Lung (tissue), 16 donors: ENCODE data around the gene FEM1B. TPM values are rescaled to one million over a fixed set of nuclear protein-coding genes. Genes with fewer than 3 reads are reported as not detected.
A peak's percentile ranks its signal among the peaks of the same experiment; 100 is the strongest.

Experiments
- ATAC-seq: fragments of 200-7000 bp; cut with Tn5 transposase; one replicate; pipeline ENCODE4 v1.9.1; 2020; ENCODE audit warnings: moderate number of reproducible peaks; ENCODE audit not compliant: insufficient read depth, low FRiP score
- DNase-seq, 3 donors: peaks; one replicate each; pipeline ENCODE4 v3.0.0-alpha.2; 2013 to 2017
- H3K27ac ChIP-seq, 2 donors: one replicate each; pipeline ENCODE4 v1.5.1; 2013; ENCODE audit warnings: mild to moderate bottlenecking in 2 of 2, moderate library complexity in 2 of 2, control low read depth in 1 of 2, inconsistent platforms in 1 of 2, low read depth in 1 of 2, low read length in 1 of 2
- H3K27me3 ChIP-seq, 3 donors: one replicate each; pipeline ENCODE4 v1.5.1; 2013; ENCODE audit warnings: low read length in 2 of 3; ENCODE audit not compliant: control insufficient read depth in 3 of 3, insufficient read depth in 3 of 3
- H3K36me3 ChIP-seq, 4 donors: one replicate each; pipeline ENCODE4 v1.5.1; 2013; ENCODE audit warnings: low read length in 4 of 4, mild to moderate bottlenecking in 1 of 4, moderate library complexity in 1 of 4; ENCODE audit not compliant: control insufficient read depth in 4 of 4, insufficient read depth in 4 of 4
- H3K4me1 ChIP-seq, 5 donors: one replicate each; pipeline ENCODE4 v1.5.1; 2013; ENCODE audit warnings: low read length in 5 of 5, mild to moderate bottlenecking in 2 of 5, moderate library complexity in 1 of 5; ENCODE audit not compliant: control insufficient read depth in 5 of 5, insufficient read depth in 5 of 5
- H3K4me3 ChIP-seq: one replicate; pipeline ENCODE4 v1.5.1; 2013; ENCODE audit warnings: mild to moderate bottlenecking, control low read depth, moderate library complexity
- H3K9ac ChIP-seq, 2 donors: one replicate each; pipeline ENCODE4 v1.5.1; 2013; ENCODE audit warnings: low read length in 2 of 2, control low read depth in 1 of 2; ENCODE audit not compliant: insufficient read depth in 1 of 2
- H3K9me3 ChIP-seq, 4 donors: one replicate each; pipeline ENCODE4 v1.5.1; 2013; ENCODE audit warnings: low read length in 3 of 4, mild to moderate bottlenecking in 1 of 4, moderate library complexity in 1 of 4; ENCODE audit not compliant: control insufficient read depth in 4 of 4, insufficient read depth in 3 of 4
- CTCF ChIP-seq: IDR thresholded peaks from 2 replicates; pipeline ENCODE4 v1.5.1; 2012; ENCODE audit warnings: mild to moderate bottlenecking; ENCODE audit errors: control extremely low read depth, extremely low read depth
- WGBS, 2 donors: extraction: QIAGEN DNeasy Blood & Tissue Kit; methylation state at CpG; one replicate each; pipeline ENCODE4 v1.1.7; 2013; 5-methylcytosine and 5-hydroxymethylcytosine counted together
- long read RNA-seq, 5 donors: transcript quantifications; one replicate each; lab custom pipeline, GENCODE V29; 2026
- polyA plus RNA-seq, 2 donors: library from polyadenylated mRNA; stranded (reverse); fragments of 200-250 nt; gene quantifications; one replicate each; pipeline ENCODE4 v1.2.1, GENCODE V29; 2013
- total RNA-seq, 2 donors: library from RNA; depleted of rRNA in 1 of 2; stranded (reverse); fragments of >200 nt in 1 of 2; gene quantifications; one replicate each; pipeline ENCODE4 v1.2.1, GENCODE V29; 2014 to 2021
- donor health status: control.
- donor health status: control.
- donor health status: Bipolar disorder and iron deficiency.
- donor health status: healthy.
- donor health status: DM: yes; HTN: yes; CAD: no.

Gene FEM1B
- total RNA-seq (10 to 100 TPM; 46.2 to 57.7 TPM), polyA plus RNA-seq (10 to 100 TPM in 1 of 2 donors, 1 to 10 TPM in 1; 8.1 to 14.8 TPM)
- long read RNA-seq, donor 1, full-length matches to known transcripts, result 16 of 85 reads
- long read RNA-seq, donor 1, partial matches to known transcripts, result 69 of 85 reads
- long read RNA-seq, donor 1, other reads (novel, unspliced or antisense), result 0 of 85 reads
- long read RNA-seq, donor 2, full-length matches to known transcripts, result 3 of 3 reads
- long read RNA-seq, donor 2, partial matches to known transcripts, result 0 of 3 reads
- long read RNA-seq, donor 2, other reads (novel, unspliced or antisense), result 0 of 3 reads
- long read RNA-seq, donor 3, full-length matches to known transcripts, result 12 of 23 reads
- long read RNA-seq, donor 3, partial matches to known transcripts, result 11 of 23 reads
- long read RNA-seq, donor 3, other reads (novel, unspliced or antisense), result 0 of 23 reads
- long read RNA-seq, donor 4, full-length matches to known transcripts, result 4 of 4 reads
- long read RNA-seq, donor 4, partial matches to known transcripts, result 0 of 4 reads
- long read RNA-seq, donor 4, other reads (novel, unspliced or antisense), result 0 of 4 reads
- long read RNA-seq, donor 5, full-length matches to known transcripts, result 18 of 18 reads
- long read RNA-seq, donor 5, partial matches to known transcripts, result 0 of 18 reads
- long read RNA-seq, donor 5, other reads (novel, unspliced or antisense), result 0 of 18 reads

- no peaks in the 10 kb centered on the region for H3K27me3 ChIP-seq
- H3K9ac ChIP-seq, result peak within 1 kb of the TSS; percentile 87 to 94
- peaks cover 7 to 48% (median 12%) of the 10 kb centered on the region in 5 donors for H3K4me1 ChIP-seq
- DNase-seq (peak; percentile 93 to 97 (median 96)), ATAC-seq (peak; percentile 93)
- WGBS, 2 donors, result 0 to 1% methylated on average over 73 to 85 of the region's 85 CpGs
- H3K27ac ChIP-seq, result peak within 1 kb of the TSS; percentile 95 to 98
- no peak for TF ChIP-seq CTCF
- peaks cover 0 to 8% (median 2%) of the 10 kb centered on the region in 4 donors for H3K36me3 ChIP-seq
- peak within 1 kb of the TSS; percentile 87 for H3K4me3 ChIP-seq
- no peaks in the 10 kb centered on the region for H3K9me3 ChIP-seq
These were observed at the start of gene FEM1B for GRCh38 chr15:68277603-68278344. FEM1B (plus strand) TSS chr15:68277745; CDS start chr15:68278418, 673 bp downstream.

- H3K4me1 ChIP-seq, result peaks cover 3 to 27% (median 6%) of the 10 kb centered on the region in 5 donors
- no peak overlapping the region for H3K27ac ChIP-seq
- WGBS, 2 donors, result 37 to 41% methylated on average over 25 of the region's 25 CpGs
- ATAC-seq, result no peak
- H3K27me3 ChIP-seq, result no peaks in the 10 kb centered on the region
- TF ChIP-seq CTCF, result no peak
- no peaks in the 10 kb centered on the region for H3K9me3 ChIP-seq
- peak in 1 of 3 donors; percentile 16 for DNase-seq
- no peaks in the 10 kb centered on the region for H3K36me3 ChIP-seq
- H3K4me3 ChIP-seq, result peak overlapping the region; percentile 84
- peak overlapping the region in 1 of 2 donors; percentile 44 for H3K9ac ChIP-seq
These were observed 49.2 kb upstream of the FEM1B start for GRCh38 chr15:68228143-68228970.

GRCh38 chr15:68228971-68229385, 48.6 kb upstream of the FEM1B start:
- Histone ChIP-seq H3K9ac (peak overlapping the region in 1 of 2 donors; percentile 44), H3K4me1 (peaks cover 3 to 34% (median 6%) of the 10 kb centered on the region in 5 donors), H3K36me3 (no peaks in the 10 kb centered on the region), H3K9me3 (no peaks in the 10 kb centered on the region), H3K27me3 (no peaks in the 10 kb centered on the region), H3K27ac (peak overlapping the region; percentile 82 to 89), H3K4me3 (peak overlapping the region; percentile 84)
- DNase-seq (no peak), ATAC-seq (peak; percentile 2)
- WGBS, 2 donors, result 0% methylated on average over 26 to 39 of the region's 39 CpGs
- TF ChIP-seq CTCF, result no peak
